GM12874 (cell line): ENCODE data around the gene PRKAR1A.

ENCODE experiments used
- TF ChIP-seq, protein P1 (sequence below): IDR thresholded peaks from 2 replicates; pipeline ENCODE4 v1.5.1; 2011; ENCODE audit warnings: low read depth, mild to moderate bottlenecking, control low read depth, low read length, moderate library complexity; ENCODE audit not compliant: insufficient read depth

Gene PRKAR1A

DNA sequence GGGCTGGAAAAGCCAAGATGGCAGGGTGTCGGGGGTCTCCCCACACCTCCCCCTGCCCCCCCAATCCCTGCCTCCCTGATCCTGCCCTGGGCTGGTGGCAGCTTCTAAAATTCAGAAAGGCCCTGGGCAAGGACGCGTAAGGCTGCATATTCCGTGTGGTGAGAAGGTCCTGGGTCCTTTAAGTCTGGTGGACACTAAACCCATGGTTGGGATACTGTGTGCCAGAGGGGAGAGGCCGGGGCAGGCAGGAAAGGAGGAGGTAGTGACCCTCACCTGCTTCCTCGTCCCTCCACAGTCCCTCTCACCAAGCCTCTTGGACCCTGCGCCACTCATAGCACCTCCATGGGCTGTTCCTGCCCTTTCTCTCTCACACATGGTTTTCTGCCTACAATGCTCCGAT, 28.8 kb downstream of the PRKAR1A start:
- TF ChIP-seq, protein P1, sequence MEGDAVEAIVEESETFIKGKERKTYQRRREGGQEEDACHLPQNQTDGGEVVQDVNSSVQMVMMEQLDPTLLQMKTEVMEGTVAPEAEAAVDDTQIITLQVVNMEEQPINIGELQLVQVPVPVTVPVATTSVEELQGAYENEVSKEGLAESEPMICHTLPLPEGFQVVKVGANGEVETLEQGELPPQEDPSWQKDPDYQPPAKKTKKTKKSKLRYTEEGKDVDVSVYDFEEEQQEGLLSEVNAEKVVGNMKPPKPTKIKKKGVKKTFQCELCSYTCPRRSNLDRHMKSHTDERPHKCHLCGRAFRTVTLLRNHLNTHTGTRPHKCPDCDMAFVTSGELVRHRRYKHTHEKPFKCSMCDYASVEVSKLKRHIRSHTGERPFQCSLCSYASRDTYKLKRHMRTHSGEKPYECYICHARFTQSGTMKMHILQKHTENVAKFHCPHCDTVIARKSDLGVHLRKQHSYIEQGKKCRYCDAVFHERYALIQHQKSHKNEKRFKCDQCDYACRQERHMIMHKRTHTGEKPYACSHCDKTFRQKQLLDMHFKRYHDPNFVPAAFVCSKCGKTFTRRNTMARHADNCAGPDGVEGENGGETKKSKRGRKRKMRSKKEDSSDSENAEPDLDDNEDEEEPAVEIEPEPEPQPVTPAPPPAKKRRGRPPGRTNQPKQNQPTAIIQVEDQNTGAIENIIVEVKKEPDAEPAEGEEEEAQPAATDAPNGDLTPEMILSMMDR, result no peak

DNA sequence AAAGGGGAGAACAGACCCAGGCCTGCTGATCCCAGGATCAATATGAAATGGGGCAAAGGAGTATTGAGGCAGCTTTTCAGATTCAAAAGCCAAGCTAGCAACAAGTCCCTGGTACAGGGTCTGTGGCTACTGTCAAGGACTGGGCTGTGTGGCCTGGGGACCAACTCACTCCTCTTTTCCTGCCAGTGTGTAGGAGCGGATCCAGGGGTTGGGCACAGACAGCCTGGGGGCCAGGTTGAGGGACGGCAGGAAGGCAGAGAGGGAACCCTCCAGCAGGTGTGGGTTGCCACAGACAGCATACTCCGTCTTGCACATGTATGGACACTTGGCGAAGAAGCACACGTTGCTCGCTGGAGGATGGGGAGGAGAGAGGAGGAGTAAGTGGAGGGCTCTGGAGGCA, 29.6 kb downstream of the PRKAR1A start:
- TF ChIP-seq, protein P1, result no peak

DNA sequence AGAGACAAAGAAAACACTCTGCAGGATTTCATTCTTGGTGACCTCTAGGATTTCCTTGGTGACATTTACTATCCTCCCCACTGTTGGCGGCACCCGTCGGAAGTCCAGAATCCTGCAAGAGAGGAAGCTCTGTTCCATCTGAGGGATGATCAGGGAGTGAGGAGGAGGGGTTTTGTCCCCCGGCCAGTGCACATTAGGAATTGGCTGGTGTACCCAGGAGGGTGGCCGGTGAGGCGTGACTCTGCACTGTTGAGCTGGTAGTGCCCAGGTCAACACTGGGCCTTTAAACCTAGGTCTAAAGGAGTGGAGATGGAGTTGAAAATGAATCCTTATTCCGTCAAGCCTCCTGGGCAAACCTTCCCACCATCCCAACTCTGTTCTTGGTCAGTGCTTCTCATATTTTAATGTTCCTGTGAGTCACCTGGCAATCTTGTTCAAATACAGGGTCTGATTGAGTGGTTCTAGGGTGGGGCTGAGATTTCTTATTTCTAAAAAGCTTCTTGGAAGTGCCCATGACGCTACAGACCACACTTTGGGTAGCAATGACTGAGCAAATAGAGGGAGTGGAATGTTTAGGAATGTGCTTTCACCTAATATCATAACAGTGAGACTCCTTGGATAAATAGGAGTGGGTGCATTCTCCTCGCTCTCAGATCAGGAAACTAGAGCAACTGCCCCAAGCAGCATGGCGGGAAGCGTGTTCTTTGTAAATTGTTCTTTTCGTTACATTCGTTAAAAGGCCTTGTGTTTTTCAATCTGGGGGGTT, 30.7 kb downstream of the PRKAR1A start:
- TF ChIP-seq, protein P1, result no peak

DNA sequence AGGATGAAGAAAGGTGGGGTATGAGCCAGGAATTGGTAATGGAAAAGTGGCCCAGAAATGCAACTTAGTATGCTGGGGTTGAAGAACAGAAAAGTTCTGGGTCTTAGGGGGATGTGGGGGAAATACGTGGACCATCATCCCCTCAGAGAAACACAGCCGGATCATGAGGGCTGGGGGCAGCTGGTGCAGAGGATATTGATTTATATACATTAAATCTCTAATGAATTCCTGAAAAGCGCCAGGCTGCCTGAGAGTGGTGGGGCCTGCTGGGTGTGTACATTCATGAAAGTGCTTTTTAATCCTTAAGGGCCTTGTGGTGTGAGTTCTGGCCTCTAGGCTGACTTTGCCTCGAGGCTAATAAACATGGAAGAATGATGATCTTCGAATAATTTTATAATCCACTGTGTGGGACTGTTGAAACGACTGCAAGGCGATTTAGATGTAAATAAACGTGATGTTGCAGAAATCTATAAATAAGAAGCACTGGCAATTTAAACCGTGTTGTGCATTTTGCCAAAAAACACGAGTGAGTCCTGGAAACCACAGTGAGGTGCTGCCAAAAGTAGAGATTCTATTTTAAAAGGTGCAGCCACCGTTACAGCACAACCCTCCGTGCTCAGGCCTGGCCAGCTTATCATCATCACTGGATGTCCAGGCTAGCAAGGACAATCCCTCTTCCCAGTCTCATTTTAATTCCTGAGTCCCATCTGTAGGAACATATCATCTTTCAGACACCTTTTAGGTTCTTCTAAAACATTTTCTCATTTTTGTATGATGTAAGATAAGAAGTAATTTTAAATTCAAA, 32.1 kb downstream of the PRKAR1A start:
- TF ChIP-seq, protein P1, result no peak

DNA sequence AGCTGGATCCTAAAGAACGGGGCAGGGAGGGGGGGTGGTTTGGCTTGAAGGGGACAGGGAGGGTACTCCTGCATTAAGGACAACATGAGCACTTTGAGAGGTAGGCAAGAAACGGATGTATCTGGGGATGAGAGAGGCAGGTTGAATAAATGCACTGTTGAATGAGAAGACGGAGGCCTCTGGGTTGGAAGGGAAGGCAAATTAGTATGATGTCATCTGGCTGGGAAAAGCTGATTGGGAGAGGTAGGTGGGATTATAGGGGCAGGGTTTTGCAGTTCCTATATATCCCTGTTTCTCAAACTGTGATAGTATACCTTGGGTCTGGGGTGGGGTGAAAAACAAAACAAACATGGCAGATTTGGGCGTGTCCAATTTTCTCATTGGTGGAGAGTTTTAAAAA, 44.3 kb downstream of the PRKAR1A start:
- TF ChIP-seq, protein P1, result no peak

DNA sequence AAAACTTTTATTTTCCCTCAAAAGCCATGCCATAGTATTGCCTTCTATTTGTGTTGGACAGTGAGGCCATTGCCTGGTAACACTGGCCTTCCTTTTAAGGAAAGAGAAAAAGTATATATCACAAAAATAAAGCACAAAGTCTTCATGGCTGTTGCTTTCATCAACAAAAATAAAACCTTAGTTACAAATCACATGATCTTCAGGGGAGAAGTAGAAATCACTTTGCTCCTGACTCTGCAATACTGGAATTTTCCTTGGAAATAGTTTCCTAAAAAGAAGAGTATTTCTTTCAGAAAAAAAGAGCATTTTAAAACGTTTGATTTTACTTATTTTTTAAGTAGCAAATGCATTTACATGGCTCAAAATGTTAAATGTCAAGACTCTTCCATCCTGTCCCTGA, 47.1 kb downstream of the PRKAR1A start:
- TF ChIP-seq, protein P1, result no peak

DNA sequence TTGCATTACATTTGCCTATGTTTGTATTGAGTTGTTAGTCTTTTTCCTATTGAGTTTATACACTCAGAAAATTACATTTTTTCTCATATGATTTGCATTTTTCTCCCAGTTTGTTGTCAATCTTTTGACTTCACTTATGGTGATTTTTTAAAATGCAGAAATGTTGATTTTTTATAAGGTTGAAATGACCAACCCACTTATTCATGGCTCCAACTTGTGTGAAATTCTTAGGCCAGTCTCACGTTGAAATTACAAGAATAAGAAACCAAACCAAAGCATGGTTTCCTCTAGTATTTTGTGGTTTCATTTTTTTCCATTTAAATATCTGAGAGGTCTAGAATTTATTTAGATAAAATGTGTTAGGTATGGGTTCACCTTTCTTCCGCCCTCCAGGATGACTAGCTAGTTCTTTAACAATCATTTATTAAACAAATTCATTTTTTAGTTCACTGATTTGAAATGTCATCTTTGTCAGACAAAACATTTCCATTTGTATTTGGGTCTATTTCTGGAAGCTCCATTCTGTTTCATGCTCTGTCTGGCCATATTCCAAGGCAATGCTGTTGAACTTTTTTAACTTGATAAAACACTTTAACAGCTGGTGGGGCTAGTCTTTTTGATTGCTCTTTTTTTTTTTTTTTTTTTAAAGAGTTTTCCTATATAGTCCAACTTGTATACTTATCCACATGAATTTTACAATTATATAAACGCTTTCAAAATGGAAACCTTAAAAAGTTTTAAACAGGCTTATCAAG, 48.9 kb downstream of the PRKAR1A start:
- TF ChIP-seq, protein P1, result no peak
